HG03558 (cell line): ENCODE data around the gene JAG1.

Experiments
- ATAC-seq: cut with Tn5 transposase; IDR thresholded peaks from one replicate; pipeline ENCODE4 v1.9.1; 2021; ENCODE audit warnings: moderate number of reproducible peaks; ENCODE audit not compliant: unreplicated experiment; ENCODE audit errors: extremely low read depth

JAG1 gene

GRCh38 chr20:10655720-10656669 is 17.8 kb downstream of the JAG1 start:
- ATAC-seq, result no peak

GRCh38 chr20:10654630-10655029 is 19.2 kb downstream of the JAG1 start:
- ATAC-seq, result no peak

- no peak for ATAC-seq
Measured at GRCh38 chr20:10654250-10654610, 19.6 kb downstream of the JAG1 start.

- ATAC-seq, result no peak
Measured at GRCh38 chr20:10653599-10654249, 20.1 kb downstream of the JAG1 start.

DNA sequence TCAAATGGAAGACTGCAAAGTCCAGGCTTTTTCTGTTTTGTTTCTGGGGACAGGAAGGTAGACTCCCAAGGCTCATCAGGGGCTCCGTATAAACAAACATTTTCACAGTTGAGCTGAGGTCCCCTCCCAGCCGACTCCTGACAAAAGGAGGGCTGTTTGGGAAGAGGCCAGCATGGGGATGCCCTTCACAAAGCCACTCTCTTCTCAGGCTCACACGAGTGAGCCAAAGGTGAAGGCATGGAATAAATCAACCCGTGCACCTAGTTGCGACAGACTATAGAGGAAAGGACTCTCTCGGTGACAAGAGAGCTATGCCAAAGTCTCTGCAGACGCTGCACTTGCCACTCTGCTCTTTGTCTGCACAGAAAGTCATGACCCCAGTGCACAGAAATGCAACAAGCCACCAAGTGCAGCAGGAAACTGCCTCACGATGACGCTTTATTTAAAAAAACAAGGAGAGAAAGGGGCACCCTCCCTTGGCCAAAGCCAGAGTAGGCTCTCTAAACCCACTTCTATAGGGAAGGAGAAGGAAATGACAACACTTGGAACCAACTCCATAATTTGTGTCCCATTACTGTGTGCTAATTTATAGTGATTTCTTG is 21.0 kb downstream of the JAG1 start:
- ATAC-seq, result no peak

GRCh38 chr20:10652185-10652584 is 21.6 kb downstream of the JAG1 start:
- no peak for ATAC-seq

GRCh38 chr20:10651227-10651990 is 22.4 kb downstream of the JAG1 start:
- no peak for ATAC-seq

GRCh38 chr20:10649797-10650160 is 24.0 kb downstream of the JAG1 start:
- ATAC-seq, result no peak

GRCh38 chr20:10649080-10649796 is 24.6 kb downstream of the JAG1 start:
- ATAC-seq, result no peak

DNA sequence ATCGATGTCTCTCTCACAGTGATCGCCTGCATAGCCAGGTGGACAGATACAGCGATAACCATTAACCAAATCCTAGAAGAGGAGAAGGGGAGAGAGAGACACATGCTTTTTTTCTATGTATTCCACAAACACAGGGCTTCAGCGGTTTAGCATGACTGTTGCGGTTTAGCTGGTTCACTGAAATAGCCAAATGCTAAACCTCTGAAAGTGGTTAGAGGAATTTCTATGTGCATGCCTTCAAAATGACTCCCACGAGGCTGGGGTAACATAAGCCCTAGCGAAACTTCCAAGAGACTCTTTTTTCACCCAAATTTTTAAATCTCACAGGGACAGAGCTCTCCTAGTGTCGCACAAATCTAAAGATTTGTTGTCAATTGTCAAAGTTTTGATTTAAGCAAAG is 25.1 kb downstream of the JAG1 start:
- ATAC-seq, result no peak

DNA sequence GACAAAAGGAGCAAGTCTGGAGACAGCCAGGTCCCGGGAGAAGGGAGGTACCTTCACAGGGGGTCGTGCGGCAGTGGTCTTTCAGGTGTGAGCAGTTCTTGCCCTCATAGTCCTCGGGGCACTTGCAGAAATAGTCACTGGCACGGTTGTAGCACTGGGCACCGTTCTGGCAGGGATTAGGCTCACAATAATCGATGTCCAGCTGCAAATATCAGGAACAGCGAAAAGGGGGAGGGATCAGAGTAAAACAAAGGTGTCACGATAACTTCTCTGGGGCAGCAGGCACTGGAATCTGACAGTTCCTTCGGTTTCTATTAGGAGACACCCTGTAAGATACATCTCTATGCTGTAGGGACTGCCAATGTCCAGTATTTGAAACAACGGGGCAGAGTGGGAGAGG is 25.9 kb downstream of the JAG1 start:
- ATAC-seq, result no peak

DNA sequence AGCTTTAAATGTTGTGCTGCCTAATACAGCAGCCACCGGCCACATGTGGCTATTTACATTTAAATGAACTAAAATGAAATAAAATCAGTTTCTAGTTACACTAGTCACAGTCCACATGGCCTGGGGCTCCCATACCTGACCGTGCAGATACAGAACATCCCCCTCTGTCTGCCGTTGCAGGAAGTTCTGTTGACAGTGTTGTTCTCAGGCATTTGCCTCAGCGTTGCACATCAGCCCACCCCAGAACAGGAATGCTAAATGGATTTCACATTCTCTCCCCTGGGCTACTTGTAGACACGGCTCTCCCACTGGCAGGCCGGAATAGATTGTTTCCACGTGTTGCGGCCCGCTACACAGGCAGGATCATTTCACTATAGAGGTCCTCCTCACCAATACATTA is 26.3 kb downstream of the JAG1 start:
- ATAC-seq, result no peak

- no peak for ATAC-seq
Measured at GRCh38 chr20:10646886-10647420, 26.8 kb downstream of the JAG1 start.

DNA sequence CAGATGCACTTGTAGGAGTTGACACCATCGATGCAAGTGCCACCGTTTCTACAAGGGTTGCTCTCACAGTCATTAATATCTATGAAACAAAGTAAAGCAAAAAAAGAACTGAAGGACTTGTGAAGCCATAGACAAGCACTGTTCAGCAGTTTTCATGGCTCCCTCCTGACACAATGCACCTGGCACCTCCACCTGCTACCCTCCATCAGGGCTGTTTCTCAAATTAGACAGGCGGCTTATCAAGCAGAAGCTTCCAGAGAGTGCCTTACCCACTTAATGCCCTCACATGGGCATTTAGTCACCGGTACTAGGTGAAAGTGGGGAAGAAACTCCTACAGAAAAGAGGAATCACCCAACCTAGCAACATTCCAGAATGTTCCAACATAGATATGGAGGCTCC is 27.8 kb downstream of the JAG1 start:
- ATAC-seq, result no peak

DNA sequence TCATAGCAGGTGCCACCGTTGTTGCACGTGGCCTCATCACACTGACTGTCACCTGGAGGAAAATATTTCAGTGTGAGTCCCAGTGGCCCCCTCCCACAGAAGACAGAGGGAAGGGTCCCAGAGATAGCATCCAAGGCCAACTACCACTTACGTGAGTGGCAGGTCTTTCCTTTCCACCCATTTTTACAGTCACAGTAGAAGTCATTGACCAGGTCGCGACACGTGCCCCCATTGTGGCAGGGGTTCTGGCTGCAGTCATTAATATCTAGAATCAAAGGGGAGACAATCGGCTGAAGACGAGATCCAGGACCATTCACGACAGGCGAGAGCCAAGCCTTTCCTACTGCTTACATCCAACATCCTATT is 28.6 kb downstream of the JAG1 start:
- ATAC-seq, result no peak

DNA sequence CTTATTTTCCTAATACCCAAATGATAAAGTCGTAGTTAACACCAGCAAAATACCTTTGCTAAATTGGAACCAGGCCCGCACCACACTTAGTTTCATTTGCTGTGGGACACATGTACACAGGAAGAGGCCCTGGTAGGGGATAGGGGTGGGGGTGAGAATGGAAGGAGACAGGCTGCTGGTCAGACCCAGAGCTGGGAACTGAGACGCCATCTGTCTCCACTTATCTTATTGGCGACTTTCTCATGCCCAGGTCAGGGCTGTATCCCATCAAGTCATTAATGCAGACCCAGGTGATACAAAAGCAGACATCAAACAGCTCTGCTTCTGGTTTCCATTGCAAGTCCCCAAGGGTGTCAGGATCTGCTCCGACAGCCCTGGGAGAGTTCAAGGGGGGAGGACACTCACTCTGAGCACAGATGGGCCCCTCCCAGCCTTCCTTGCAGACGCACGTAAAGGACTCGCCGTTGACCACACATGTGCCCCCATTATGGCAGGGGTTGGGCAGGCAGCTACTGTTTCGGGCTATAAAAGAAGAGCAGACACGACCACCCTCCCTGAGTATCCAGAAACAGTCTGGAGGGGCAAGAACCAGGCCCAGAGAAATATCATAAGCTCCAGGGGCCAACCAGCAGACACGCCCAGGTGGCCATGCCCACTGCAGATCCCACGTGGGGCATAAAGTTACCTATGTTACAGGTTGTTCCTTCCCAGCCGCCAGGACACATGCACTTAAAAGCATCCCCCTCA is 29.2 kb downstream of the JAG1 start:
- ATAC-seq, result no peak

DNA sequence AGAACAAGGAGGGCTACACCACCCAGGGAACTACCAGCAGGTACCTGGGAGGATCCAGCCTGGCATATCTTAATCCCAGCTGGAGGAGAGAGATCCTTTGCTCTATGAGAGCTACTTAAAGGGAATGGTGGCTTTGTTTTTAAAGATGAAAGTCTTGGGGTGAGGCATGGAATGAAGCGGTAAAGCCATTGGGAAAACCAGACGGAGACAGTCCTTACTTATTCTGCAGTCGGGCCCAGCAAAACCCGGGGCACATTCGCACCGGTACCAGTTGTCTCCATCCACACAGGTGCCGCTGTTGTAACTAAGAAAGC is 30.3 kb downstream of the JAG1 start:
- no peak for ATAC-seq

GRCh38 chr20:10642856-10643559 is 30.8 kb downstream of the JAG1 start:
- ATAC-seq, result no peak

DNA sequence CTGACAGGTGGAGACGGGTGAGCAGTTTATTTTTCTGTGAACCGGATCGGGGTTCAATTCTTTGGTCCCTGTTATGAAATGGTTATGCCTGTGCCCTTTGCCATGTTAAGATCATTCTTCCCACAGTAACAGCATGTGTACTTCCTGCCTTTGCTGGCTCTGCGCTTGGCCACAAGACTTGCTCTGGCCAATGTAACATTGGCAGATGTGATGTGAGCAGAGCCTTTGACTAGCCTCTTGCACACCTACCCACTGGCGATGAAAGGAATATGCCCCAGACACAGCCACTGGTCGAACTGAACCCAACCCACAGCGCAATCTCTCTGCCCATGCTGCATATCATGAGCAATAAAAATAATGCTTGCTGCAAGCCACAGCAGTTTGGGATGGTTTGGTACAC is 31.9 kb downstream of the JAG1 start:
- no peak for ATAC-seq
